Activated CD4-positive, CD25-positive, alpha-beta regulatory T cell (primary cell): ENCODE results near the gene CREG1.

Experiments
- DNase-seq, 4 experiments: peaks; one replicate each; lab custom pipeline; 2025; lab: John Stamatoyannopoulos, UW

The CREG1 gene

GRCh38 chr1:167503626-167504466, 49.7 kb downstream of the CREG1 start:
- DNase-seq: no peak

GRCh38 chr1:167502719-167503462, 50.7 kb downstream of the CREG1 start:
- DNase-seq: no peak

- no peak for DNase-seq
Observed at GRCh38 chr1:167502192-167502551, 51.4 kb downstream of the CREG1 start.

- no peak for DNase-seq
Observed at GRCh38 chr1:167501515-167502191, 51.9 kb downstream of the CREG1 start.

- DNase-seq: no peak
Observed at GRCh38 chr1:167500283-167500860, 53.2 kb downstream of the CREG1 start.

GRCh38 chr1:167499664-167500101, 53.9 kb downstream of the CREG1 start:
- DNase-seq: no peak

- DNase-seq: no peak
Observed at GRCh38 chr1:167499106-167499505, 54.5 kb downstream of the CREG1 start.

- no peak for DNase-seq
Observed at GRCh38 chr1:167496797-167497619, 56.6 kb downstream of the CREG1 start.

GRCh38 chr1:167493372-167493771, 60.2 kb downstream of the CREG1 start:
- DNase-seq: no peak

GRCh38 chr1:167492481-167492910, 61.1 kb downstream of the CREG1 start:
- no peak for DNase-seq

- DNase-seq: no peak
Observed at GRCh38 chr1:167491586-167492461, 61.7 kb downstream of the CREG1 start.
